A549 (cell line): ENCODE results near the gene ITGB2.

Source experiments
- ESRRA ChIP-seq: fragments of 150-350 bp; IDR thresholded peaks from 2 replicates; pipeline ENCODE4 v1.6.1; 2014; ENCODE audit warnings: mild to moderate bottlenecking, low read length, borderline replicate concordance
- KDM1A ChIP-seq: fragments of 200-600 bp; sonication (generic); IDR thresholded peaks from 2 replicates; pipeline ENCODE4 v1.6.1; 2016; ENCODE audit warnings: low read depth, mild to moderate bottlenecking
- POLR2A ChIP-seq: IDR thresholded peaks from 2 replicates; pipeline ENCODE4 v1.6.1; 2012; ENCODE audit warnings: mild to moderate bottlenecking, low read length
- RFX5 ChIP-seq: fragments of 450-650 bp; IDR thresholded peaks from 2 replicates; pipeline ENCODE4 v1.7.1; 2014; ENCODE audit warnings: antibody characterized with exemption, mild to moderate bottlenecking, moderate library complexity
- TF ChIP-seq, protein P1 (sequence below): fragments of >200 bp; sonication (Bioruptor Twin); formaldehyde crosslinking; IDR thresholded peaks from 3 replicates; pipeline ENCODE4 v1.5.1; 2016
- TF ChIP-seq, protein P2 (sequence below): fragments of 450-650 bp; IDR thresholded peaks from 2 replicates; pipeline ENCODE4 v1.6.1; 2014; ENCODE audit warnings: antibody characterized with exemption
- TF ChIP-seq, protein P3 (sequence below): fragments of 150-350 bp; IDR thresholded peaks from 2 replicates; pipeline ENCODE4 v1.6.1; 2014; ENCODE audit warnings: low read depth, mild to moderate bottlenecking, low read length

DNA sequence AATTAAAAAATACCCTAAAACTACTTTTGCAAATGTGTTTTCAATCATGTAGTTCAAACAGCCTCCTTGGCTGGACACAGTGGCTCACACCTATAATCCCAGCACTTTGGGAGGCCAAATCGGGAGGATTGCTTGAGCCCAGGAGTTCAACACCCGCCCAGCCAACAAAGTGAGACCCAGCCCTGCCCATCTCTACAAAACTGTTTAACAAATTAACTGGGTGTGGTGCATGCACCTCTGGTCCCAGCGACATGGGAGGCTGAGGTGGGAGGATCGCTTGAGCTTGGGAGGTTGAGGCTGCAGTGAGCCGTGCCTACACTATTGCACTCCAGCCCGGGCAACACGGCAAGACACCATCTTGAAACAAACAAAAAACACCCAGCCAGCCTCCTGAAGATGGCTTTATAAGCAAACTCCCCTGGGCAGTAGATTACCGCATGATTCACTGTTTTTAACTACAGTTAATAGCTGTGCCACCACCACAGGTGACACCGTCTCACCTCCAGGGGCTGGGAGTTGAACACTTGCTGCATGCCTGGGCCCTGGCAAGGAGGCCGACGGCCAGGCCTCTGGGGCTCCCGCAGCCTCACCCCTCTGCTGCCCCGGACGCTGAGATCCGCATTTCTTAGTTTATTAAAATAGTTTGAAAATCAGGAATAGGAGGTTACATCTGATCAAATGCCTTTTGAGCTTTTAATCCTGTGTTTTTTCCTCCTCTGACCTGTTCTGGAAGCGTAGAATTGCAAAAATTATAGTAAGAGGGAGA is 63.4 kb downstream of the ITGB2 start:
- TF ChIP-seq, protein P1, sequence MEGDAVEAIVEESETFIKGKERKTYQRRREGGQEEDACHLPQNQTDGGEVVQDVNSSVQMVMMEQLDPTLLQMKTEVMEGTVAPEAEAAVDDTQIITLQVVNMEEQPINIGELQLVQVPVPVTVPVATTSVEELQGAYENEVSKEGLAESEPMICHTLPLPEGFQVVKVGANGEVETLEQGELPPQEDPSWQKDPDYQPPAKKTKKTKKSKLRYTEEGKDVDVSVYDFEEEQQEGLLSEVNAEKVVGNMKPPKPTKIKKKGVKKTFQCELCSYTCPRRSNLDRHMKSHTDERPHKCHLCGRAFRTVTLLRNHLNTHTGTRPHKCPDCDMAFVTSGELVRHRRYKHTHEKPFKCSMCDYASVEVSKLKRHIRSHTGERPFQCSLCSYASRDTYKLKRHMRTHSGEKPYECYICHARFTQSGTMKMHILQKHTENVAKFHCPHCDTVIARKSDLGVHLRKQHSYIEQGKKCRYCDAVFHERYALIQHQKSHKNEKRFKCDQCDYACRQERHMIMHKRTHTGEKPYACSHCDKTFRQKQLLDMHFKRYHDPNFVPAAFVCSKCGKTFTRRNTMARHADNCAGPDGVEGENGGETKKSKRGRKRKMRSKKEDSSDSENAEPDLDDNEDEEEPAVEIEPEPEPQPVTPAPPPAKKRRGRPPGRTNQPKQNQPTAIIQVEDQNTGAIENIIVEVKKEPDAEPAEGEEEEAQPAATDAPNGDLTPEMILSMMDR: no peak
- TF ChIP-seq POLR2A (no peak), RFX5 (no peak), KDM1A (no peak), ESRRA (no peak)
- TF ChIP-seq, protein P2, sequence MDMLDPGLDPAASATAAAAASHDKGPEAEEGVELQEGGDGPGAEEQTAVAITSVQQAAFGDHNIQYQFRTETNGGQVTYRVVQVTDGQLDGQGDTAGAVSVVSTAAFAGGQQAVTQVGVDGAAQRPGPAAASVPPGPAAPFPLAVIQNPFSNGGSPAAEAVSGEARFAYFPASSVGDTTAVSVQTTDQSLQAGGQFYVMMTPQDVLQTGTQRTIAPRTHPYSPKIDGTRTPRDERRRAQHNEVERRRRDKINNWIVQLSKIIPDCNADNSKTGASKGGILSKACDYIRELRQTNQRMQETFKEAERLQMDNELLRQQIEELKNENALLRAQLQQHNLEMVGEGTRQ: no peak
- TF ChIP-seq, protein P3, sequence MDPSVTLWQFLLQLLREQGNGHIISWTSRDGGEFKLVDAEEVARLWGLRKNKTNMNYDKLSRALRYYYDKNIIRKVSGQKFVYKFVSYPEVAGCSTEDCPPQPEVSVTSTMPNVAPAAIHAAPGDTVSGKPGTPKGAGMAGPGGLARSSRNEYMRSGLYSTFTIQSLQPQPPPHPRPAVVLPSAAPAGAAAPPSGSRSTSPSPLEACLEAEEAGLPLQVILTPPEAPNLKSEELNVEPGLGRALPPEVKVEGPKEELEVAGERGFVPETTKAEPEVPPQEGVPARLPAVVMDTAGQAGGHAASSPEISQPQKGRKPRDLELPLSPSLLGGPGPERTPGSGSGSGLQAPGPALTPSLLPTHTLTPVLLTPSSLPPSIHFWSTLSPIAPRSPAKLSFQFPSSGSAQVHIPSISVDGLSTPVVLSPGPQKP: no peak
